PC-3 (cell line): Measurements from ENCODE around the gene KRTAP5-11.
"Not testable (repeated sequence)": the region's sequence is repeated elsewhere in the genome, so short reads cannot be mapped to it uniquely, and the experiment has no call there.

Source experiments
- EZH2 ChIP-seq: fragments of 300-600 bp; sonication (generic); IDR thresholded peaks from one replicate; pipeline ENCODE4 v1.6.1; 2017; ENCODE audit warnings: antibody characterized with exemption, mild to moderate bottlenecking, low read length; ENCODE audit not compliant: unreplicated experiment
- EZH2phosphoT487 ChIP-seq: fragments of 300-600 bp; sonication (generic); IDR thresholded peaks from 2 replicates; pipeline ENCODE4 v1.6.1; 2018; ENCODE audit warnings: mild to moderate bottlenecking, antibody characterized with exemption, low read length, borderline replicate concordance
- TF ChIP-seq, protein P1 (sequence below): fragments of 300-600 bp; sonication (generic); conservative IDR thresholded peaks from 2 replicates; pipeline ENCODE4 v1.5.1; 2017; ENCODE audit warnings: antibody characterized with exemption, low read depth, mild to moderate bottlenecking, low read length

DNA sequence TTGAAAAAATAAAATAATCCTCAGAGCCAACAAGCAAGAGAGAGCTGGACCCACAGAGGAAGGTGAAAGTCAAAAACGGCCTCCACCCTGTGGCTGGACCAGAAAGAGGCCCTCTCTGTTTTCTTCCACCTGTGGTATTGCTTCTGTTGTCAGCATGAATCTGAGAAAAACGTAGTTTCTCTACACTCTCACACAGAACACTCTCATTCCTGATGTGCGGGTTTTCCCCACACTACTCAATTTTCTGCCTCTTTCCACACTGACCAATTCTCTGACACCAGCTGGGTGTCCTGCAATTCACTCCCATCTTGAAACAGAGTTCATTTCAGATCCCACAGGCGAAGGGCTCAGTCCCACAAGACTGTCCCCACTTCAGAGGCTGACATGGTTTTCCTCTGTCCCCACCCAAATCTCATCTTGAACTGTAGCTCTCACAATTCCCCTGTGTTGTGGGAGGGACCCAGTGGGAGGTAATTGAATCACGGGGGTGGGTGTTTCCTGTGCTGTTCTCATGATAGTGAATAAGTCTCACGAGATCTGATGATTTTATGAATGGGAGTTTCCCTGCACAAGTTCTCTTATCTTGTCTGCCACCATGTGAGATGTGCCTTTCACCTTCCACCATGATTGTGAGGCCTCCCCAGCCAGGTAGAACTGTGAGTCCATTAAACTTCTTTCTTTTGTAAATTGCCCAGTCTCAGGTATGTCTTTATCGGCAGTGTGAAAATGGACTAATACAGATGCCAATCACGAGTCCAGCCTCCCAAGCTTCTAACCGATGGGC is 42.0 kb downstream of the KRTAP5-11 start:
- TF ChIP-seq, protein P1, sequence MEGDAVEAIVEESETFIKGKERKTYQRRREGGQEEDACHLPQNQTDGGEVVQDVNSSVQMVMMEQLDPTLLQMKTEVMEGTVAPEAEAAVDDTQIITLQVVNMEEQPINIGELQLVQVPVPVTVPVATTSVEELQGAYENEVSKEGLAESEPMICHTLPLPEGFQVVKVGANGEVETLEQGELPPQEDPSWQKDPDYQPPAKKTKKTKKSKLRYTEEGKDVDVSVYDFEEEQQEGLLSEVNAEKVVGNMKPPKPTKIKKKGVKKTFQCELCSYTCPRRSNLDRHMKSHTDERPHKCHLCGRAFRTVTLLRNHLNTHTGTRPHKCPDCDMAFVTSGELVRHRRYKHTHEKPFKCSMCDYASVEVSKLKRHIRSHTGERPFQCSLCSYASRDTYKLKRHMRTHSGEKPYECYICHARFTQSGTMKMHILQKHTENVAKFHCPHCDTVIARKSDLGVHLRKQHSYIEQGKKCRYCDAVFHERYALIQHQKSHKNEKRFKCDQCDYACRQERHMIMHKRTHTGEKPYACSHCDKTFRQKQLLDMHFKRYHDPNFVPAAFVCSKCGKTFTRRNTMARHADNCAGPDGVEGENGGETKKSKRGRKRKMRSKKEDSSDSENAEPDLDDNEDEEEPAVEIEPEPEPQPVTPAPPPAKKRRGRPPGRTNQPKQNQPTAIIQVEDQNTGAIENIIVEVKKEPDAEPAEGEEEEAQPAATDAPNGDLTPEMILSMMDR = not testable (repeated sequence)
- not testable (repeated sequence) for TF ChIP-seq EZH2phosphoT487, EZH2
